ENCODE results near the gene PSMD5. TPM values are rescaled to one million over a fixed set of nuclear protein-coding genes. Genes with fewer than 3 reads are reported as not detected.

Gene PSMD5
- total and polyA plus RNA-seq, 10 of the 15 experiments (the other 5 are each of a cell fraction or from before 2014, with no cell fraction given), result 8.8 to 47.7 (median 25.1) TPM

GRCh38 chr9:120855827-120856670, 13.3 kb upstream of the PSMD5 start:
- SMC1A ChIA-PET (ENCODE audit: uncharacterized antibody, unreplicated experiment), result interaction anchor here (1.6 kb wide), 1 partner anchor 12 kb away, joined by 3 read pairs; no protein-coding TSS in a partner anchor
- no peak for TF ChIP-seq SREBF2 (IDR thresholded peaks at IDR 0.05; ENCODE audit: low read length)
- no peak for TF ChIP-seq EGR1 (IDR thresholded peaks at IDR 0.05; ENCODE audit: borderline replicate concordance in 1 of 2, low read depth in 2 of 2, low read length in 2 of 2)
- TF ChIP-seq RELB (IDR thresholded peaks at IDR 0.05; ENCODE audit: low read depth), result no peak
- TF ChIP-seq ATF3 (IDR thresholded peaks at IDR 0.05; ENCODE audit: borderline replicate concordance, extremely low read depth, low read depth, low read length), result no peak
- TF ChIP-seq POLR2AphosphoS2 (IDR thresholded peaks at IDR 0.05; ENCODE audit: low read depth, low read length), result peak; percentile 22; the same call in 1 of the 2 replicates
- no peak for TF ChIP-seq ESRRA (IDR thresholded peaks at IDR 0.05; ENCODE audit: low read length)
- no peak for TF ChIP-seq ZNF217 (IDR thresholded peaks at IDR 0.05)
- no peak for TF ChIP-seq FOXK2 (IDR thresholded peaks at IDR 0.05)
- TF ChIP-seq ZBTB4 (CRISPR knock-in tag; IDR thresholded peaks at IDR 0.05), result no peak
- peak; percentile 56 for TF ChIP-seq POLR2A (IDR thresholded peaks at IDR 0.05; ENCODE audit: low read depth, low read length)
- no peak overlapping the region for H3K9ac ChIP-seq (ENCODE audit: control insufficient read depth, insufficient read depth, low read length)
- POLR2A ChIA-PET, result no interaction called here
- peaks cover 27 to 30% of the 10 kb centered on the region in 2 experiments for H3K36me3 ChIP-seq (ENCODE audit: control insufficient read depth in 2 of 2, insufficient read depth in 2 of 2, low read length in 1 of 2)
- no peak for FAIRE-seq
- no peaks in the 10 kb centered on the region for H3K4me1 ChIP-seq (ENCODE audit: control insufficient read depth, insufficient read depth, low read length)
- RAD21 ChIA-PET (ENCODE audit: unreplicated experiment), result no interaction called here
- no peaks in the 10 kb centered on the region for H3K9me3 ChIP-seq (replicated peaks; ENCODE audit: control insufficient read depth, insufficient read depth, low read length)
- over 99% methylated on average over 7 of the region's 7 CpGs for WGBS (ENCODE audit: insufficient coverage, insufficient replicate concordance, low lambda C conversion rate, missing lambda C conversion rate)
- TSS peak; percentile 24 for BruUV-seq (replicated peaks)
- H3K27ac ChIP-seq (ENCODE audit: control insufficient read depth, insufficient read depth), result no peak overlapping the region
- CTCF ChIA-PET, result no interaction called here
- H4K20me1 ChIP-seq (ENCODE audit: control insufficient read depth, insufficient read depth), result no peaks in the 10 kb centered on the region
- DNase-seq (ENCODE audit: low read depth, low spot score), result no peak
- no peak for ATAC-seq
- in situ Hi-C loops (cut with MboI) (no loop called here), intact Hi-C loops (cut with micrococcal nuclease; ENCODE audit: unreplicated experiment) (no loop called here)
- H2AFZ ChIP-seq (ENCODE audit: control insufficient read depth, low read depth, low read length), result no peak overlapping the region
- no peaks in the 10 kb centered on the region for H3K27me3 ChIP-seq (replicated peaks in 1 of 2; ENCODE audit: control insufficient read depth in 2 of 2, insufficient read depth in 2 of 2, low read length in 1 of 2)
- no peaks in the 10 kb centered on the region for H3K79me2 ChIP-seq (ENCODE audit: control insufficient read depth, insufficient read depth, low read length)
- H3K4me3 ChIP-seq, result no peak overlapping the region
- H3K4me2 ChIP-seq (ENCODE audit: control insufficient read depth, insufficient read depth), result no peak overlapping the region

All from GM12878 (cell line).